Naive B cell (primary cell): ENCODE measurements around the gene SLC4A2. TPM values are rescaled to one million over a fixed set of nuclear protein-coding genes. Genes with fewer than 3 reads are reported as not detected.

Experiments
- ATAC-seq, 2 donors: fragments of 150-1000 bp; cut with Tn5 transposase; 2 replicates each; pipeline ENCODE4 v1.10.0; 2021; ENCODE audit warnings: low read depth in 2 of 2, mild to moderate bottlenecking in 2 of 2, moderate library complexity in 2 of 2
- DNase-seq: peaks from one replicate; pipeline ENCODE4 v3.0.0; 2022
- H3K27ac Mint-ChIP-seq, 6 donors: one replicate each; pipeline ENCODE4 v1.8.0; 2020 to 2022; ENCODE audit warnings: mild to moderate bottlenecking in 6 of 6, mixed read lengths in 6 of 6, moderate library complexity in 5 of 6, inconsistent platforms in 2 of 6
- H3K27me3 Mint-ChIP-seq, 3 donors: one replicate each; pipeline ENCODE4 v1.8.0; 2021 to 2022; ENCODE audit warnings: mixed read lengths in 3 of 3, mild to moderate bottlenecking in 1 of 3
- H3K36me3 Mint-ChIP-seq, 2 donors: one replicate each; pipeline ENCODE4 v1.8.0; 2020 to 2022; ENCODE audit warnings: mixed read lengths in 2 of 2, inconsistent platforms in 1 of 2, mild to moderate bottlenecking in 1 of 2
- H3K4me1 Mint-ChIP-seq, 3 donors: one replicate each; pipeline ENCODE4 v1.8.0; 2020 to 2022; ENCODE audit warnings: mixed read lengths in 3 of 3, inconsistent platforms in 1 of 3, mild to moderate bottlenecking in 1 of 3, moderate library complexity in 1 of 3
- H3K4me3 Mint-ChIP-seq, 8 donors: one replicate each; pipeline ENCODE4 v1.8.0; 2020 to 2022; ENCODE audit warnings: mild to moderate bottlenecking in 8 of 8, mixed read lengths in 8 of 8, moderate library complexity in 8 of 8, inconsistent platforms in 2 of 8
- H3K9me3 Mint-ChIP-seq, 7 donors: one replicate each; pipeline ENCODE4 v1.8.0; 2020 to 2022; ENCODE audit warnings: mixed read lengths in 7 of 7, mild to moderate bottlenecking in 5 of 7, inconsistent platforms in 2 of 7, moderate library complexity in 1 of 7
- polyA plus RNA-seq, 6 donors: library from polyadenylated mRNA; unstranded; fragments of 300-500 nt; fragmentation: Illumina TruSeq; gene quantifications; one replicate each; pipeline ENCODE4 v1.2.3, GENCODE V29; 2021; ENCODE audit warnings: low read depth in 6 of 6

Gene SLC4A2
- polyA plus RNA-seq, 6 donors from 2014 or later: 8.5 to 17.1 (median 12.2) TPM

DNA sequence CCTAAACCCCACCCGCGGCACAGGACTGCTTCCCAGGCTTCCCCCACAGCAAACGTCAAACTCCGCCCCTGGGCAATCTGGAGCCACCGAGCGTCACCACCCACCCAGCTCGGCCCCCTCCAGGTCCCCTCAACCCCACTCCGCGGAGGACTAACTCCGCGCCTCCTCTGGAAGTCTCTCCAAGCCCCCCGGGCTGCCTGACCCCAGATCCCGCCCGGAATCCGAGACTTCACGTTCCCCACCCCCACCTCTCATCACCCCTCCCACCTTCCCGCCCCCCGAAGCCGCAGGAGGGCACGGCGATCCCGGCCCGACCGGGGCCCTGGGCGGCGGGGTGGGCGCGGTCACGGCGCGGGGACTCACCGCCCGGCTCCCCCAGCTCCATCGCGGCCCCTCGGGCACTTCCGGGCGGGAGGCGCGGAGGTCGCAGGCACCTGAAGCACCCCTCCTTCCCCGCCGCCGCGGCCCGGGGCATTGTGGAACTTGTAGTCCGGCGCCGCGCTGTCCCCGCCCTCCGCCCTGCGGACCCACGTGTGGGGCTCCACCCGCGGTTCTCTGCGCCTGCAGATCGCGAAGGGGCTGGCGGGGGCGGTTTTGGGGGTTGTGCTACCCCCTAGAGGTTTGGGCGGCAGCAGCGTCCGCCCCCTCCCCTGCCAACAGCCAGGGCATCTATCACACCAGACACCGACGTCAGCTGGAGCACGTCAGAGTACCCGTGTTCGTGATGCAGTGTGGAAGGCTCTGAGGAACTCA is 23.9 kb downstream of the SLC4A2 start, which contains the start of gene TMUB1:
Gene TMUB1 (minus strand): TSS at position 423 of the 753 bp plus-strand sequence. CDS start 930 bp downstream, outside the sequence.
- peaks cover 0 to 6% of the 10 kb centered on the region in 2 donors for H3K36me3 Mint-ChIP-seq

DNA sequence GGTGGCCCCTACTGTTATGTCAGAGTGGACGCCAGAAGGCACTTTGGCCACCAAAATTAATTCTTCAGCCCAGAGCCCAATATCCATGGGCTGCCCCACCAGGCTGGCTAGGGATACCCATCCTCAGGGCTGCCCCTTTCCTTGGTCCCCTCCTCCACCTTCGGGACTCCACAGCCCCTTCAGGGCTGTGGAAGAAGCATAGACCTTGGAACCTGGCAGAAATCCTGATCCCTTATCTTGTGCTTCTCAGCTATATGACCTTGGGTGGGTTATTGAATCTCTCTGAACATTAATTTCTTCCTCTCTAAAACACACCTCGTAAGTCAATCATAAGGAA is 24.4 kb downstream of the SLC4A2 start:
- peaks cover 0 to 6% of the 10 kb centered on the region in 2 donors for H3K36me3 Mint-ChIP-seq
- DNase-seq (peak; percentile 47), ATAC-seq (no peak)
- H3K27ac Mint-ChIP-seq: peak overlapping the region; percentile 94 to 99 (median 96)
- peaks cover 18 to 22% (median 22%) of the 10 kb centered on the region in 3 donors for H3K27me3 Mint-ChIP-seq
- peaks cover 41 to 43% (median 43%) of the 10 kb centered on the region in 3 donors for H3K4me1 Mint-ChIP-seq
- peaks cover 0 to 2% (median 0%) of the 10 kb centered on the region in 7 donors for H3K9me3 Mint-ChIP-seq
- H3K4me3 Mint-ChIP-seq: peak overlapping the region; percentile 77 to 97 (median 92)

More for the DNA sequence above, 23.9 kb downstream of the SLC4A2 start, which contains the start of gene TMUB1:
- ATAC-seq: peak; percentile 64 to 66
- peak; percentile 86 for DNase-seq
- H3K4me3 Mint-ChIP-seq: peak within 1 kb of the TSS; percentile 85 to 97 (median 94)
- H3K9me3 Mint-ChIP-seq: peaks cover 0 to 2% (median 0%) of the 10 kb centered on the region in 7 donors
- peaks cover 39 to 46% (median 44%) of the 10 kb centered on the region in 3 donors for H3K4me1 Mint-ChIP-seq
- peaks cover 16 to 21% (median 19%) of the 10 kb centered on the region in 3 donors for H3K27me3 Mint-ChIP-seq
- peak within 1 kb of the TSS; percentile 97 to 99 (median 98) for H3K27ac Mint-ChIP-seq

DNA sequence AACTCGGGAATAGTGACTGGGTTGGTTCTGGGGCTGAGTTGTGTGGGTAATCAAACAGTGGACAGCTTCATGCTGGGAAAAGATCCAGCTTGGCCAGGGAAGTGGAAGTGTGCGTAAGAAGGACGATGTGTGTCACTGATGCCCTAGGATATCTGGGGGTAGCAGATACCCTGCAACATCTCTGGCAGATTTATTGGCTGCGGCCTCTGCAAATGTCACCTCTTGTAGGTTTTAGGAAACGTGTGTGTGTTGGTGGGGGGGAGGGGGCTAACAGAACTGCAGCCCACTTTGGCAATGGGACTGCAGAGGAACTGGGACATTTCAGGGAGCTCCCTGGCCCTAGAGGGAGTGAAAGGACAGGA is 25.9 kb downstream of the SLC4A2 start:
- ATAC-seq (no peak), DNase-seq (no peak)
- H3K36me3 Mint-ChIP-seq: peaks cover 0 to 6% of the 10 kb centered on the region in 2 donors
- peak overlapping the region; percentile 84 to 95 (median 91) for H3K4me3 Mint-ChIP-seq
- H3K27ac Mint-ChIP-seq: peak overlapping the region; percentile 27 to 99 (median 96)
- H3K4me1 Mint-ChIP-seq: peaks cover 35 to 44% (median 38%) of the 10 kb centered on the region in 3 donors
- peaks cover 29 to 37% (median 36%) of the 10 kb centered on the region in 3 donors for H3K27me3 Mint-ChIP-seq
- H3K9me3 Mint-ChIP-seq: peaks cover 0 to 2% (median 0%) of the 10 kb centered on the region in 7 donors

DNA sequence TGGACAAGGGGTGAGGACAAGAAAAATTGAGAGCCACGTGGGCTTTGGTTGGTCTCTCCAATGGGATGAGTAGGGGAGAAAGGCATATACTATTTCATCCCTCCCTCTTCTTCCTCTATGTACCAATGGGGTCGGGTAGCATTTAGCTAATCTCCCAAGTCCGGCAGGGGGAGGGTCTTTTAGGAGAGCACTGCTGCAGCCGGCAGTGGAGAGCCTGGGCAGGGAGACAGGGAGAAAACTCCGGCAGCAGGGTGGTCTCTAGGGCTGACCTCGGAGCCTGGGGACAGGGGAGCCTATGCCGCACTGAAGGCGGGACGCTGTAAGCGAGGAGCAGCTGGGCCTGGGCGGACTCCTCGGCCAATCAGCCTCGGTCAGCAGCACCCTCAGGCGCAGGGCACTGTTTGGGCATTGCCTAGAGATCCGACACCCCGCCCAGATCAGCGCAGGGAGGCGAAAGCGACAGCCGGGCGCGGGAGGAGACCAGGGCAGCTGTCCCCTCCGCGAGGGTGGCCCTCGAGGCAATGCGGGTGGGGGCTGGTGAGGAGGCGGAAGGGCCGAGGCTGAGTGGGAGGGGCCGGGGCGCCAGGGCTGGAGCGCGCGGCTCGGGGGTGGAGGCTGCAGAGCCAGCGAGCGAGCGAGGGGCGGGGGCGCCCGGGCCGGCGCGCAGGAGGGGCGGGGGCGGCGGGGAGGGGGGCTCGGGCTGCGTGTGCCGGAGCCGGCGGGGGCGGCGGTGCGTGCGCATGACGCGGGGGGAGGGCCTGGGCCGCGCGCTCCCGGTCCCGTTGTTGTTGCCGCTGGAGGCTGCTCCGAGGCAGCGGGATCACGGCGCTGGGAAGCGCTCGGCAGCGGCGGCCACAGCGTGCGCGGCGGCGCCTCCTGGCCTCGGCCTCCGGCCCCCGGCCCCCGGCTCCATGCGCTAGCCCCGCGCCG is 26.6 kb downstream of the SLC4A2 start, which contains the start of gene AGAP3:
Gene AGAP3 (plus strand): TSS at position 785 of the 930 bp plus-strand sequence. CDS start 267 bp downstream, outside the sequence.
- H3K4me1 Mint-ChIP-seq: peaks cover 35 to 44% (median 38%) of the 10 kb centered on the region in 3 donors
- H3K36me3 Mint-ChIP-seq: peaks cover 0 to 6% of the 10 kb centered on the region in 2 donors
- no peak for ATAC-seq
- no peak for DNase-seq
- peak within 1 kb of the TSS; percentile 86 to 95 (median 92) for H3K4me3 Mint-ChIP-seq
- peaks cover 0 to 2% (median 0%) of the 10 kb centered on the region in 7 donors for H3K9me3 Mint-ChIP-seq
- peak within 1 kb of the TSS; percentile 90 to 99 (median 96) for H3K27ac Mint-ChIP-seq
- H3K27me3 Mint-ChIP-seq: peaks cover 29 to 42% (median 36%) of the 10 kb centered on the region in 3 donors

DNA sequence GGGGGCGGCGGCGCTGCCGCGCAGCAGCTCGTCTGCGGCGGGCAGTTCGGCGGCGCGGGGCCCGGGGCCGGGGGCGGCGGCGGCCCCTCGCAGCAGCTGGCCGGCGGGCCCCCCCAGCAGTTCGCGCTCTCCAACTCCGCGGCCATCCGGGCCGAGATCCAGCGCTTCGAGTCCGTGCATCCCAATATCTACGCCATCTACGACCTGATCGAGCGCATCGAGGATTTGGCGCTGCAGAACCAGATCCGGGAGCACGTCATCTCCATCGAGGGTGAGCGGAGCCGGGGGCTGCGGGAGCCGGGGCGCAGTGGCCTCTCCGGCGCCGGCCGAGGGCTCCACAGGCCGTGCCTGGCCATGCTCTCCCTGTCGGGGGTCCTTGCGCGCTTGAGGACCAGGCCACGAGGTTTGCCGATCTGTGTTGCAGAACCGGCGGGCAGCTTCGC is 27.4 kb downstream of the SLC4A2 start:
- DNase-seq: no peak
- ATAC-seq: no peak
- H3K4me1 Mint-ChIP-seq: peaks cover 35 to 41% (median 38%) of the 10 kb centered on the region in 3 donors
- H3K4me3 Mint-ChIP-seq: peak overlapping the region; percentile 79 to 93 (median 87)
- H3K36me3 Mint-ChIP-seq: peaks cover 0 to 6% of the 10 kb centered on the region in 2 donors
- peaks cover 0 to 2% (median 0%) of the 10 kb centered on the region in 7 donors for H3K9me3 Mint-ChIP-seq
- peaks cover 34 to 51% (median 44%) of the 10 kb centered on the region in 3 donors for H3K27me3 Mint-ChIP-seq
- H3K27ac Mint-ChIP-seq: peak overlapping the region; percentile 9 to 90 (median 80)

DNA sequence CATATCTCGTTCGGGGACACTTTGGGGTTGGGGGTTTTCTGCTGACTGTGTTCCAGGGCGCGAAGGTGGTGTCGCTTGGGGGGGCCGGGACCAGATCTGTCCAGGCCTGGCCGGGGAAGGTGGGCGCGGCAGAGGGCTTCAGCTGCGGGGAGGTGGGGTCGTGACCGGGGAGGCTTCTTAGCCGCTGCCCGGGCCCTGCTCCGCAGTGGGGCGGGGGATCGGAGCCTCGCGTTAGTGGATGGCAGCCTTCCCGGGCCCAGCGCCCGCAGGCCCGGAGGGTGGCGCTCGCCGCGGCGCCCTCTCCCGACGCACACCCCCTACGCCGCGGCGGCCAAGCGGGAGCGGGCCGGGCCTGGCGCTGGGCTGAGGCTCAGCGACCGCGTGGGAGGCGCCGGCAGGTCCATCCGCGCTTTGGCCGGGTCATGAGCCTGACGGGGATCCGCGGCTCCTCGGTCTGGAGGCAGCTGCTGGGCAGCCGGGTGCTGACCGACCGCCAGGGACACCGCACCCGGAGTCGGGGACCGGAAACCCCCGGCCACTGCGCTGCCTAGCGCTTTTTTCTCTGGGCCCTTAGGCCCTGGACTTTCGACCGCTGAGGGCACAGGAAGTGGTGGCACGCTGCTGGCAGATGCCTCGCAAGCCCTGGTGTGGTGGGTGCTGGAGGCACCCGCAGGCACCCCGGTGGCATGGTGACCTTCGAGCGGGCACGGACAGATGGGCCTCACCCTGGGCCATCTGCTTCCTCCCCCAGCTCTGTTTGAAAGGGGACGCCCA is 28.0 kb downstream of the SLC4A2 start:
- ATAC-seq: peak; percentile 9 to 12

DNA sequence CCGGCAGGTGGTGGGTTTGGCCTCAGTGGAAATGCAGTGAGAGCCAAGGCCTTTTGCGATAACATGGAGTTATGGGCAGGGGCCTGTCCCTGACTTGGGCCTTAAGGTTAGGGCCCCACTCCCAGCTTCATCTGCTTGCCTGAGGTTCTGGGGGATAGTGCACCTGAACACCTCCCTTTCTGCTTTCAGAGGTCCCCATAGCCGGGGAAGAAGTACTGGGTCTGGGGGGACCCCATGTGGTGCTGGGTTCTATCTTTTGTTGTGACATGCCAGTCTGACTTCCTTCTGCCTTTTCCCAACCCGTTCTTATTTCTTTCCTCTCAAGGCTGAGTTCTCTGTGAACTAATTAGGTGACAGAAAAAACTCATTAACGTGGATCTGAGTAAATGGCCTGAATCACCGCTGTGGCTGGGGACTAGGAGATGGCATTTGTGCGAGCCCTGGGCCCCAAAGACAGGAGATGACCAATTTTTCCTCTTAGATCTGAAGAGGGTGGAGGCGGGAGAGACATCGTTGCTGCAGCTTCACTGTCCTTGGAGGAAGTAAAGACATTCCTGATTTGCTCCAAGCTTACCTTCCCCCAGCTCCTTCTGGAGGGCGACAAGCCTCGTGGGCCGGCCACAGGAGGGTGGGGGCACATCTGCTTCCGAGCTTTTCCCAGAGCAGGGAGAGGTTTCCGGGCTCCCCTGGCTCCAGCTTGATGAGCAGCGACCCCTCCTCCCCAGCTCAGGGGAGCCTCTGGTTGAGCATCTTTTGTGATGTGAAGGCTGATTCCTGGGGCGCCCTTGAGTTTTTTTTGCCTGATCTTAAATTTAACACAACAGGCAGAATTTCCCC is 28.8 kb downstream of the SLC4A2 start:
- ATAC-seq: no peak
- peaks cover 36 to 64% (median 44%) of the 10 kb centered on the region in 3 donors for H3K27me3 Mint-ChIP-seq
- H3K4me1 Mint-ChIP-seq: peaks cover 28 to 33% (median 31%) of the 10 kb centered on the region in 3 donors
- DNase-seq: no peak
- peaks cover 0 to 2% (median 0%) of the 10 kb centered on the region in 7 donors for H3K9me3 Mint-ChIP-seq
- peak overlapping the region; percentile 16 to 87 (median 70) for H3K4me3 Mint-ChIP-seq
- peaks cover 0 to 6% of the 10 kb centered on the region in 2 donors for H3K36me3 Mint-ChIP-seq
- peak overlapping the region in 4 of 6 donors; percentile 38 to 94 (median 74) for H3K27ac Mint-ChIP-seq

More for the DNA sequence above, 28.0 kb downstream of the SLC4A2 start:
- H3K4me1 Mint-ChIP-seq: peaks cover 35 to 38% (median 38%) of the 10 kb centered on the region in 3 donors
- peak overlapping the region; percentile 80 to 93 (median 87) for H3K4me3 Mint-ChIP-seq
- H3K27me3 Mint-ChIP-seq: peaks cover 36 to 57% (median 44%) of the 10 kb centered on the region in 3 donors
- peaks cover 0 to 2% (median 0%) of the 10 kb centered on the region in 7 donors for H3K9me3 Mint-ChIP-seq
- H3K36me3 Mint-ChIP-seq: peaks cover 0 to 6% of the 10 kb centered on the region in 2 donors
- peak; percentile 29 for DNase-seq
- peak overlapping the region; percentile 9 to 89 (median 78) for H3K27ac Mint-ChIP-seq

DNA sequence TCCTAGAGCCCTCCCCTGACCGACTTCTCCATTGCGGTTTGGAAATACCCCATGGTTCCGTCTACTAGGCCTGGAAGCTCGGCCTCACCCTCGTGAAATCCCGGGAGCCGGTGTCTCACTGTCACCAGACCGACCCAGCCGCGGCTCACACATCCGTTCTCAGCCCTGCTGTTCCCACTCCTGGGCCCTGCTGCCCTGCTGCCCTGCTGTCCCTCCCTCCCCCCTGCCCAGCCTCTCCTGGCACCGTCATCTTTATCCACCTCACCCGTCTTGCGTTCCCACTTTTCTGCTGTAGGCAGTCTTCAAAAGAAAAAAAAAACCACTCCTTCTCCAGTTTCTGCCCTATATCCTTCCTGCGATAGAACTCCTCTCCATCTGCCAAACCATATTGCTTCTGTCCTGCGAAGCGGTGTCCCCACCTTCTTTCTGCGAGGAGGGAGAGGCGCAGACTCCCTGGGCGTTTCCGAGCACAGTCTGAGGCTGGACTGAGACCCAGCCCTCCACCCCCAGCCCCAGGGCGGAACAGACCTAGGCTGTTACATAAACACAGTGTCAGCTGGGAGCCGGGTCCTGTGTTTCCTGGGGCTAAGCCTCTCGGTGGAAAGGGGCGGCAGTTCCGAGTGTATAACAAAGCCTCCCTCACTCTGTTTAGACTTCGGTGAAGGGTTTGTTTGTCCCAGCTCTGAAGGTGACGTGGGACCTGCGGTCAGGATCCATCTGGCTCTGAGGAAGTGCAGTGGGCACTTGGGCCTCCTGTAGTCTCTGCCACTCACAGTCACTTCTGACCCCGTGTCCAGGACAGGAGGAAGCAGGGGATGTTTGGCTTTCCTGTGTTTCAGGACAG is 29.7 kb downstream of the SLC4A2 start:
- Mint-ChIP-seq H3K4me3 (peak overlapping the region; percentile 52 to 83 (median 70)), H3K27me3 (peaks cover 36 to 64% (median 44%) of the 10 kb centered on the region in 3 donors), H3K9me3 (peaks cover 0 to 2% (median 0%) of the 10 kb centered on the region in 7 donors), H3K36me3 (peaks cover 0 to 6% of the 10 kb centered on the region in 2 donors), H3K27ac (peak overlapping the region; percentile 38 to 94 (median 70)), H3K4me1 (peaks cover 28 to 33% (median 31%) of the 10 kb centered on the region in 3 donors)
- ATAC-seq (peak; percentile 22 to 31), DNase-seq (no peak)

DNA sequence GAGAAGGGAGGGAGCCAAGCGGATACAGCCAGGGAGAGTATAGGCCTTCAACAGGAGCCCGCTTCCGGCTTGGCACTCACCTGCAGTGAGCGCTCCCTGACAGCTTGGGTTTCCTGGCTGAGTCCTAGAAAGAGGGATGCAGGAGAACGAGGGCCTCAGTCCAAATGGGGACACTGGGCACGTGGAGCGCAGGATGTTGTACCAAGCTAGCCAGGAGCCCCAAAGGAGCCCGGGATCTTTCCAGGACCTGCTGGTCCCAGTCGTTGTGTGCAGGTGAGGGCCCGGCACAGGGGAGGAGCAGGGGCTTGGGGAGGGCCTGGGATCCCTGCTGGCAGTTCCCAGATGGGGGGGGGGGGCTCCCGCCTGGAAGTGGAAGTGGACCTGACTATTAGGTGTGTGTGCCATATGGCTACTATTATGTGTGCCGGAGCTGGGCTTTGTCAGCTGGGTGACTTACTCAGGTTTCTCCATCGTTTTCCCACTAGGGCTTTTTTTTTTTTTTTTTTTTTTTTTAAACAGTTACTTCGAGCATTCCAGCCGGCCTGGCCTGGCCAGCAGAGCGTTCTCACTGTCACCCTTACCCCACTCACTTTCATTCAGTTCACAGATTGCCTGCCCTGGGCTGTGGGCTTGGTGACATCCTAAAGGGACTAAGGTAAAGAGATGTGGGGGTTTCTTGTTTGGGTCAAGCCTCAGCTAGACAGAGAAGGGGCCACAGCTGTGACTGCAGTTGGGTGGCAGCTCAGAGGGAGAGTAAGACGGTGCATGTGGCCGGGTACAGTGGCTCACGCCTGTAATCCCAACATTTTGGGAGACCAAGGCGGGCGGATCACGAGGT is 30.7 kb downstream of the SLC4A2 start:
- ATAC-seq (no peak), DNase-seq (no peak)
- Mint-ChIP-seq H3K9me3 (peaks cover 0 to 2% (median 0%) of the 10 kb centered on the region in 7 donors), H3K27ac (peak overlapping the region in 1 of 6 donors; percentile 85), H3K4me3 (no peak overlapping the region), H3K36me3 (peaks cover 0 to 6% of the 10 kb centered on the region in 2 donors), H3K4me1 (peaks cover 21 to 29% (median 25%) of the 10 kb centered on the region in 3 donors), H3K27me3 (peaks cover 31 to 66% (median 36%) of the 10 kb centered on the region in 3 donors)

DNA sequence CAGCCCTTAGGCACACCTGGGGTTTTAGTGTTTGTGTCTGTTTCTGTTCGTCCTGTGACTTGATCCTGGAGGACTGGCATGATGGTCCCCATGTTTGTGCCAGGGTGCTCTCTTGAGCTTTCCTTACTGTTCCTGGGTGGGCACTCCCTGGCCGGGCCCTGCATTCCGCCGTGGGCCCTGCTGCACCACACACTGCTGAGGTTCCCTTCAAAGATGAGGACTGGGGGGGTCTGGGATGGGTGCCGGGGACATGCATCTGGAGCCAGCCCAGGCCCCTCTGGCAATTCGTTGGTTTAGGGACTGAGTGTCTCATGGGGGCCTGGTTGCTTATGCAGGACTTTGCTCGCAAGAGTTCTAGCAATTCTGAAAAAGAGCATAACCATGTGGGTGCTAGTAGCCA is 31.6 kb downstream of the SLC4A2 start:
- ATAC-seq (no peak), DNase-seq (no peak)
- Mint-ChIP-seq H3K4me3 (no peak overlapping the region), H3K9me3 (peaks cover 0 to 2% (median 0%) of the 10 kb centered on the region in 7 donors), H3K36me3 (peaks cover 0 to 1% of the 10 kb centered on the region in 2 donors), H3K4me1 (peaks cover 12 to 20% (median 17%) of the 10 kb centered on the region in 3 donors), H3K27me3 (peaks cover 23 to 57% (median 27%) of the 10 kb centered on the region in 3 donors), H3K27ac (no peak overlapping the region)
